Transverse colon (tissue), 4 donors: ENCODE data around the gene DDX54.

Experiments
- CTCF ChIP-seq, 5 experiments: fragments of 200-600 bp in 3 of 5; fragments of 450-650 bp in 2 of 5; sonication (generic) in 3 of 5; IDR thresholded peaks; 1 replicate in 2 of 5; 2 replicates in 3 of 5; pipeline ENCODE4 v1.5.1; 2016 to 2017; ENCODE audit warnings: antibody characterized with exemption in 5 of 5, inconsistent platforms in 3 of 5, mild to moderate bottlenecking in 2 of 5, moderate library complexity in 1 of 5
- POLR2A ChIP-seq: fragments of 450-650 bp; IDR thresholded peaks from one replicate; pipeline ENCODE4 v1.6.1; 2016; ENCODE audit warnings: antibody characterized with exemption, mild to moderate bottlenecking, moderate library complexity
- POLR2AphosphoS5 ChIP-seq, 3 donors: sonication (generic); formaldehyde crosslinking; IDR thresholded peaks; one replicate each; pipeline ENCODE4 v1.6.1; 2016; ENCODE audit warnings: antibody characterized with exemption in 3 of 3

GRCh38 chr12:113232840-113233585, 47.7 kb upstream of the DDX54 start:
- no peak for TF ChIP-seq POLR2A
- no peak for TF ChIP-seq CTCF (IDR thresholded peaks at IDR 0.05)
- TF ChIP-seq POLR2AphosphoS5 (IDR thresholded peaks at IDR 0.05), result no peak
